NCI-H1105 treated with DMSO at 0.1 percent for 48 hours (cell line): ENCODE measurements around the gene COL26A1.
"Not testable (repeated sequence)": the region's sequence is repeated elsewhere in the genome, so short reads cannot be mapped to it uniquely, and the experiment has no call there.

Experiments used
- DNase-seq: peaks from one replicate; lab custom pipeline; 2025; lab: John Stamatoyannopoulos, UW

Gene COL26A1

DNA sequence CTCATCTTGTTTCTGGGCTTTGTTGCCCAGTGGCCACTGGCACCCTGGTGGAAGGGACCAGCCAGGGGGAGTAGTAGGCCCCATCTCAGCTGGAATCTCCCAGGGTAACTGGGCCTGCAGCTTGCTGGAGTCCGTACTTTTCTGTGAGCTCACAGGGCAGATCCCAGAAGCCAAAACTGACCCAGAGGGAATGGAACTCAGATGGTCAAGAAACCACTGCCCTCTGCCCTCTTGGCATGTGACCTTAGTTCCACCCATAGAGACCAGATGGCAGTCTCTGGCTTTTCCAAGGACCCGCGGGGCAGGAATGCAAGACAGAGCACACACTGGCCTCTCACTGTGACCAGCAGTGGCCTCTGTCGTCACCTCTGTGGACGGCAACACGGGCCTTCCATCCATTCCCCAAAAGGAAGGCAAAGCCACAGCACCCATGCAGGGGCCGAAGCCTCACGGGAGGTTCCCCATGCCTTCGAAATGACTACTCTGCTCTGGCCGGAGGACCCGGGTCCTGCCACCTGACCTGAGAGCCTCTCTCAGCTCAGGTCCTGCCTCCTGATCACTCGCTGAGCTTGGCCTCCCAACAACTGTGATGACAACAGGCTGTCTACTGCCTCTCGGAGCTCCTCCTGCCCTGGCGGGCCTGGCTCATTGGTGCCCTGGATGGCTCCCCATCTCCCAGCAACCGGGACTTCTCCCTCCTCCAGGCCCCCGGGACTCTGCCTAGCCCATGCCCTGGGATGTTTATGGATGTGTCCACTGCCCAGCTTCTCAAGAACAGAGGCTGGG is 236.5 kb downstream of the COL26A1 start:
- no peak for DNase-seq

GRCh38 chr7:101599787-101600186 is 237.1 kb downstream of the COL26A1 start:
- DNase-seq, result no peak

DNA sequence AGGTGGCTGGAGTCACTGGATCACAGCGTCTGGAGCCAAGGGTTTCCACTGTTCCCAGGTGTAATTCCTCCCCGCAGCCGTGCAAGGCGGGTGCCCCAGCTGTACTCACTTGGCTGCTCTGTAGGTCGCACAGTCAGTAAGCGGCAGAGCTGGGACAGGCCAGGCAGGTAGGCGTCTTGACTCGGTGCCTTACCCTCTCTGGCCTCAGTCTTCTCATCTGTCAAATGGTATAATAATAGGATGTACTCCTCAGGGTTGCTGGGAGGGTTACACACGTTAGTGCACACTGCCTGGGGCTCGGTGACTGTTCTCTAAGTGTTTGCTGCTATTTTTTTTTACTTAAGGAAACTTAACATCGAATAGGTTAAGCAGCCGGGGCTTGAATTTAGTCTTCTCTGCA is 239.4 kb downstream of the COL26A1 start:
- no peak for DNase-seq

- peak; percentile 64 for DNase-seq
Observed at GRCh38 chr7:101602484-101603241, 240.0 kb downstream of the COL26A1 start.

DNA sequence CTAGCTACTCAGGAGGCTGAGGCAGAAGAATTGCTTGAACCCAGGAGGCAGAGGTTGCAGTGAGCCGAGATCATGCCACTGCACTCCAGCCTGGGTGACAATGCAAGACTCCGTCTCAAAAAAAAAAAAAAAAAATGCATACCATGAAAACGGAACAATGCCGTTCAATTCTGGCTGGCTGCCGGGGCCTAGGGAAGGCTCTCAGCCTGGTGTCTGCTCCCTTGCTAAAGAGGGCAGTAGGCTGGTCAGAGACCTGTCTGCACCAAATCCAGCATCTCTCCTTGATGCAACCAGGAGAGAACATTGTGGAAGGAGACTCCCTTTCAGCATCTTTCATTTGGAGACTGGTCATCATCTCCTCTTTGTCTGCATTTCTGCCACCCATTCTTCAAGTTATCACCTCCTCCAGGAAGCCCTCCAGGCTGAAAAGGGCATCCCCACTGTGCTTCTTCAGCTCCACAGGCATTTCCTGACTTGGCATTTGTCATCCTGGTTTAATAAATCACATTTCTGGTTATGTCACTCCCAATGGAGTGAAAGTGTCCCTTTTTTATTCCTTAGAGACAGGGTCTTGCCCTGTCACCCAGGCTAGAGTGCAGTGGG is 241.8 kb downstream of the COL26A1 start:
- DNase-seq, result no peak

DNA sequence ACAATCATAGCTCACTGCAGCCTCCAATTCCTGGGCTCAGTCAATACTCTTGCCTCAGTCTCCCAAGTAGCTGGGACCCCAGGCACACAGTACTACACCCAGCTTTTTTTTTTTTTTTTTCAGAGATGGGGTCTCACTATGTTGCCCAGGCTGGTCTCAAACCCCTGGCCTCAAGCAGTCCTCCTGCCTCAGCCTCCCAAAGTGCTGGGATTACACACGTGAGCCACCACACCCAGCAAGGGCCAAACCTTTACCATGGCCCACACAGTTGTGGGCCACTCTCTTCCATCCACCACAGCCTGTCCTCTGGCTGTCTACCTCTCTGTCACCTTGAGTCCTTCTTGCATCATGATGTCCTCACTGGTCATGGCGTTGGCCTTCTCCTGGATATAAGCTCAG is 242.3 kb downstream of the COL26A1 start:
- DNase-seq, result not testable (repeated sequence)

DNA sequence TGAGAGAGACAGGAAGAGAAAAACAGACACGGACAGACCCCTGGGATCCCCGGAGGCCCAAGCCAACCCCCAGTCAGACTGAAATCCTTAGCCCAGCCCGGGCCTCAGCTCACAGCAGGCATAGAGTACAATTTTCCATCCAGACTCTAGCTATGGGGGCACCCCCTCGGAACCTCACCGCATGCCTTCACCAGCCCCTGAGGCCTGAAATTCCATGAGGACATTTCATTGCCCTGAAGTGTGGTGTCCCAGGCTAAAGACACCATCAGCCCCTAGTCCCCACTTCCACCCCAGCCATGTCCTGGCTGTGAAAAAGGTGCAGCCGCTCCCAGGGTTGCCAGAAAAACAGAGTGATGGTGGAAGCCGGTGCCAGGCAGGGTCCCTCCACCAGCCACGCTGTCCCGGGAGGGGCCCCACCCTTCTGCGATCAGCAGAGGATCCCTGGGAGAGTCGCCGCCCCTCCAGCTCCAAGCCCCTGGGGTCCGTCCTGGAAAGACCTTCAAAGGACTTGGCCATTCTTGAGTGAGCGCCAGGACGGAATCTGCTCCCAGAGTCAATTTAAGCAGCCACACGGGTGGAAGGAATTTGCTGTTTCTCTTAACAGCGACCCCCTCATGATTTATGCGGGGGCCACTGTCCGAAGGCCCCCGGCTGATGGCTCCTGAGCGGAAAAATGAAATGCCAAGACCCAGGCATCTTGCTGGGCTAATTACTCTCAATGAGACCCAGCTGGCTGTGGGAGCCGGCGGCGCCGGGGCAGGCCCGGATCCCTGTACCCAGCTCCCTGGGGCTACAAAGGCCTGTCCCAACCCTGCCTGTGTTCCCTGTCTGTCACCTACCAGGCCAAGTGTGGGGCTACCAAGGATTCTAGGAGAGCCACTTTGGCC is 243.2 kb downstream of the COL26A1 start:
- no peak for DNase-seq

DNA sequence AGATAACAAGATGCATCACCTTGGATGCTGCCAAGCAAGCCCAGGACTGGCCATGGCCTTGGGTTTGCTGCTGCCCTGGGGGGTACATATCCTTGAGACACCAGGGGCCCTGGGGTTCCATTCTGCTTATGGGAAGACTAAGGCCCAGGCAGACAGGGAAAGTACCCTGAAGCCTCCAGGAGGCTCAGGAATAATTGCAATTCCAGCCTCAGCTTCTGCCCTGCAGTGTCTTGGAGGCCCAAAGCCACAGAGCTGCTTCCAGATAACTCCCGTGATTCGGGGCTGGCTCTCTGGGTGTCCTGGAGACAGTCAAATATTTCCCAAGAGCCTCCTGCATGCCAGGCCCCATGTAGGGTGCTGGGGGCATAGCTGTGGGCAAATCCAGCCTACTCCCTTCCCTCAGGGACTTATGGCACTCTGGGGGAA is 243.8 kb downstream of the COL26A1 start:
- DNase-seq, result no peak
